Suppressor macrophage treated with lipopolysaccharide for 4 hours (primary cell): Measurements from ENCODE around the gene NNT.
"Not testable (repeated sequence)": the region's sequence is repeated elsewhere in the genome, so short reads cannot be mapped to it uniquely, and the experiment has no call there.

Experiments used
- DNase-seq: peaks from one replicate; pipeline ENCODE4 v3.0.0-alpha.2; 2020

The NNT gene

GRCh38 chr5:43602461-43603343 lies at the start of gene NNT:
TSS of gene NNT (plus strand) at chr5:43603180. CDS start at chr5:43609196, 6,016 bp downstream.
- peak; percentile 74 for DNase-seq

DNA sequence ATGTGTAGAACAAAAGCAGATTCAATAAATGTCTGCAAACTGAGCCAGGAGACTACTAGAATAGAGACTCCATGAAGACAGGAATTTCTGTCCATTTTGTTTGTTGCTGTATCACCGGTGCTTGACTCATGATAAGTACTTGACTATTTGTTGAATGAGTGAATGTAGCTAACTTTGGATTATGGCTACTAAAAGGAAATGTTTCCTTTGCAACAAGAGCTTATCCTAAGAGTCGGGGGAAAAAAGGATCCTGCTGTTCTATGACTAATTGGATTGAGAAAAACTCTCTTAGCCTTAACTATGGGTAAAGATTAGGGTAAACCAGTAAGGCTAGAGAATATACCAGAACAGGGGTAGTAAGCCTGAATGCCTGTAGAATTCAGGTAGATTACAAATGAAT lies 49.6 kb upstream of the NNT start:
- DNase-seq, result no peak

DNA sequence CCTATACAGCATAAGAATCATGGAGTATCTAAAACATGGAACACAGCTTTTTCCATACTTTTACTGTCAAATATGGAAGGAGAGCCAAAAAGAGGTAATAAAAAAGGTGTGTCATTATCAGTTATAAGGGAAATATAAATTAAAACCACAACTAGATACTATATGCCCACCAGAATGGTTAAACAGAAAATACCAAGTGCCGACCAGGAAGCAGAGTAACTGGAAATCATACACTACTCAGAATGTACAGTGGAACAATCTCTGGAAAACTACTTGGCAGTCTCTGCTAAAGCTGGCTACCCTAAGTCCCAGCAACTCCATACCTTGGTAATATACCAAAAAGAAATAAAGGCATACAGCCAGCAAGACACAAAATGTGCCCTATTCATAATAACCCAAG lies 48.5 kb upstream of the NNT start:
- no peak for DNase-seq

DNA sequence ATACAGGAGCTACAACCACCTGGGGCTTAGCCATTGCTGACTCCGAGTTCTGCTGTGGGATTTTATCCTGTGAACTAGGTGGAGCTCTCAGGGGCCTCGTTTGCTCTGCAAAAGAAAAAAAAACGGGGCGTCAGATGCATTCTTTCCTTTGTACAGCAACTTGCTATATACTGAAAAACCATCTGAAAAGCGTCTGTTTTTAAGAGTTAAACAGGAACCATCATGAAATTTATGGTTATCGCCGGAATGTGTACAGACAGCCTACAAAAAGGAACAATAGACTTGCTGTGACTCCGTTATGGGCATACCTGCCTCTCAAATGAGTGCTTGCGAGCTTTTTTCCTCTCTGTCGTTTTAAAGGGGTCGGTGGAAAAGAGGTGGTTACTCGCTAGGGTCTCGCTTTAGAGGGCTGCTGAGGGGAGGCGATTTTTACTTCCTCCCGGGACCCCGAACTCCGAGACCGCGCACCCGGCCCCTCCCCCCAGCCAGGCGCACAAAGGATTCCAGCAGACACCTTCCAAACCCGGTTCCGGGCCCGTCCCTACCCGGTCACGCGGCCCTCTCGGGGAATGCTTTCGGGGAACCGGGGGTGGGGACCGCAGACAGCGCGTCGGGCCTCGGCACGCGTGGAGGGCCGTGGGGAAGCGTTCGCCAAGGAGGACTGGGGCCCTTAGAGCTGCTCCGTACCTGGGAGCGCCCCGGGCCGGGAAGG lies 46.9 kb upstream of the NNT start:
- peak; percentile 59 for DNase-seq

GRCh38 chr5:43556607-43556856 lies 46.4 kb upstream of the NNT start:
- not testable (repeated sequence) for DNase-seq

DNA sequence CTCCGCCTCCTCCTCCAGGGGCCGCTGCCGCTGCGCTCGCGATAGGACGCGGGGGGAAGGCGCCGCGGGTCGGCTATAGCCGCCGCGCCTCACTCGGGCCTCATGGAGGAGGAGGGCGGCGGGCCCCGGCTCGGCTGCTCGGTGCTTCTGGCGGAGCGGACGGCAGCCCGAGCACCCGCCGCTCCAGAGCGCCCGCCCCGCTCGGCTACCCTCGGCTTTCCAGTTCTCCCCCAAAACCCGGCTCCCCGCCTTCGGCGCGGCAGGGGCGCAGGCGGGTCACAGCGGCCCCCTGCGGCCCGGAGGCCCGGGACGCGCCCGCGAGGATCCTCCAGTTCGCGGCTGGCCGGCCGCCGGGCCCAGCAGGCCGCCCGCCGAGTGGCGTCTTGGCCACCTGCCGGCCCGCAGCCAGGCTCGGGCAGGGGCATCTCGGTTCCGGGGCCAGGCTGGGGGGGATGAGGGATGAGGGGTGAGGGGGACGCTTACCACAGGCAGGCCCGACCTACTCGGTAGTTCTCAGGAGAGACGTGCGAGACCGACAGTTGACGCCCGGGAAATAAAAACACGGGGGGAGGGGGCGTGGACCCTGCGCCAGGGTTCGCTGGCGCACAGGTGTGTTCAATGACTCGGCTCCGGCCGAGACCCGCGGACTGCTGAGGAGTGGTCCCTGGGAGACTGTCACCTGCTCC lies 46.0 kb upstream of the NNT start, which contains the start of gene PAIP1:
Gene PAIP1, minus strand, starts transcription at position 221 of the 686 bp plus-strand sequence. CDS start 231 bp downstream, outside the sequence.
- DNase-seq, result peak; percentile 88

DNA sequence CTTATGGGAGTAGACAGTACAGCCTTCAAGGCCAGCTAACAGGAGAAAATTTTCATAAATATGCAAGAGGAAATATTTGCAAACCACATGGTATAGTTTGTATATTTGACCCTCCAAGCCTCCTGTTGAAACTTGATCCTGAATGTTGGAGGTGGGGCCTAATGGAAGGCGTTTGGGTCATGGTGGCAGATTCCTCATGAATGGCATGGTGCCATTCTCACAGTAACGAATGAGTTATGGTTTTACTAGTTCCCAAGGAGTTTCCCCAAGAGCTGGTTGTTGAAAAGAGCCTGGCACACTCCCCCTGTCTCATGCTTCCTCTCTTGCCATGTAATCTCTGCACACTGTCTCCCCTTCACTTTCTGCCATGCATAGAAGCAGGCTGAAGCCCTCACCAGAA lies 42.9 kb upstream of the NNT start:
- no peak for DNase-seq

GRCh38 chr5:43561356-43561755 lies 41.6 kb upstream of the NNT start:
- DNase-seq, result no peak

DNA sequence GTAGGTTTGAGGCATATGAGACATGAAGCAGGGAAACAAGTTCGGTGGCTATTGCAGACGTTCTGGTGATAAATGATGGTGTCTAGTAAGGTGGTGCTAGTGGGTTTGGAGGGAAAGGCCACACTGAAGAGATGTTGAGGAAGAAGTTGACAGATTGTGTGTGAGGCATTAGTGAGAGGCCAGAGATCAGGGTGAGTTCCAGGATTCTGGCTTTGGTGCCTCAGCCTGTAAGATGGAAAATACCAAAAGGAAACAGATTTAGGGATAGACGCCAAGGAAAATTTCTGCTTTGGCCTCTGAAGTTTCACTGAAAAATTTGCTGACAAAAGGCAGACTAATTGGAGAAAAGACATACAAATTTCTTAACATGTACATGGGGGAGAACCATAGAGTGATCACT lies 39.7 kb upstream of the NNT start:
- DNase-seq, result no peak

DNA sequence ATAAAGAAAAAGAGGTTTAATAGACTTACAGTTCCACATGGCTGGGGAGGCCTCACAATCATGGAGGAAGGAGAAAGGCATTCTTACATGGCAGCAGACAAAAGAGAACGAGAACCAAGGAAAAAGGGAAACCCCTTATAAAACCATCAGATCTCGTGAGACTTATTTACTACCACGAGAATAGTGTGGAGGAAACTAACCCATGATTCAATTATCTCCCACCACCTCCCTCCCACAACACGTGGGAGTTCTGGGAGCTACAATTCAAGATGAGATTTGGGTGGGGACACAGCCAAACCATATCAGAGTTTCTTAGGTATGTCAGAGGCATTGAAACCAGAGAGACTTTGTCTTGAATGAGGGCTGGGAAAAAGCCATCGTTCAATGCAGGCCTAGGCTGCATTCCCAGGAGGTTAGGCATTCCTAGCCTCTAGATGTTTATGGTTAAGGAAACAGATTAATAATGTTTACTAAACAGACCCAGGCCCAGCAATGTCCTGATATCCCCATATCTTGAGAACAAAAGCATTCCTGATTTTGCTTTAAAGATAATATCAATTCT lies 38.6 kb upstream of the NNT start:
- no peak for DNase-seq

DNA sequence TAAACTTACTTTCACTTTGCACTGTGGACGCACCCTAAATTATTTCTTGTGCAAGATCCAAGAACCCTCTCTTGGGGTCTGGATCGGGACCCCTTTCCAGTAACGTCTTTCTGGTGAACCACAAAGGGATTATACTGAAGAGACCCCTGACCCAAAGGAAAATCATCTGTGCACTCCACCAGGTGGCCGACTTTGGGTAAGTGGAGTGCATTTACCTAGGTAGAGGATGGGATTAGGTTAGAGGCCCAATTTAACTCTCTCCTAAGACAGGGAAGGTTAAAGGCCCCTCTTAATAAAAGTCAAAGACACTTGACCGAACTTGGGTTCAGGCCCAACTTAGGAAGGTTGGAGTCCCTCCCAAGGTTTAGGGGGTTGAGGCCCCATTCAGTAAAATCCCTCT lies 37.9 kb upstream of the NNT start:
- no peak for DNase-seq

GRCh38 chr5:43567967-43568366 lies 35.0 kb upstream of the NNT start:
- DNase-seq, result no peak

DNA sequence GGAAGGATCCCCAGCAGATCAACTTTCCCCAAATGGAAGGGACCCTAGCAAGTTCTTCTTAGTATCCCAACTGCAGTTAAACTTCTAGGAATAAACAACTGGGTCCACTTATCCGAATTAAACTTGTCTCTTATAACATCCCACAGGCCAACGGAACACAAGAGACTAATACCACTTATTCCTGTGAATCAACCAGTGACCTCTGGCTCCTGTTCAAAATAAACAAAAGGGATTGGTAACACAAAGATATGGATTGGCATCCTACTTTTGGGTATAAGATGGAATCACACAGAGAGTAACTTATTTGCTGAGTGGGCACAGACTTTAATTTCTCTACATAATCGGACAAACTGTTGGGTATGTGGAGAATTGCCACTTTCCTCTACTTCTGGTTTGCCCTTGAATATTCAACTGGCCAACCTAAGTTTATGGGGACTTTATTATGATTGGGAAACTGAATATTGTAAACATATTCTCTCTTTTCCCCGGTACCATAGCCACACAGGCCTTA lies 33.7 kb upstream of the NNT start:
- DNase-seq, result no peak

- DNase-seq, result no peak
These were observed 32.4 kb upstream of the NNT start for GRCh38 chr5:43570450-43571158.

DNA sequence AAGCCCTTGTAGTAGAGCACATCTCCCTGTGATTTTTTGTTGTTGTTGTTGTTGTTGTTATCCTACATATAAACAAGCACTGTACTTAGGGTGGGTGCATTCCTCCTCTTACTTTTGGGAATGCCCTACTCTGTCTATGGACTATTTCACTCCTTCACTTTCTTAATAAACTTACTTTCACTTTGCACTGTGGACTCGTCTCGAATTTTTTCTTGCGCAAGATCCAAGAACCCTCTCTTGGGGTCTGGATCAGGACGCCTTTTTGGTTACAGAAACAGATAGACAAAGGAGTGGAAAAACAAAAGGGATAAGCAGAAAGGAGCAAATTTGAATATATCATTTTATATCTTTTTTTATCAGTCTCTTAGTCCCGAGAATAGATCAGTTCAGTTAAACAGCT lies 31.7 kb upstream of the NNT start:
- no peak for DNase-seq

GRCh38 chr5:43572357-43572756 lies 30.6 kb upstream of the NNT start:
- DNase-seq, result no peak

GRCh38 chr5:43573058-43573457 lies 29.9 kb upstream of the NNT start:
- DNase-seq, result no peak

DNA sequence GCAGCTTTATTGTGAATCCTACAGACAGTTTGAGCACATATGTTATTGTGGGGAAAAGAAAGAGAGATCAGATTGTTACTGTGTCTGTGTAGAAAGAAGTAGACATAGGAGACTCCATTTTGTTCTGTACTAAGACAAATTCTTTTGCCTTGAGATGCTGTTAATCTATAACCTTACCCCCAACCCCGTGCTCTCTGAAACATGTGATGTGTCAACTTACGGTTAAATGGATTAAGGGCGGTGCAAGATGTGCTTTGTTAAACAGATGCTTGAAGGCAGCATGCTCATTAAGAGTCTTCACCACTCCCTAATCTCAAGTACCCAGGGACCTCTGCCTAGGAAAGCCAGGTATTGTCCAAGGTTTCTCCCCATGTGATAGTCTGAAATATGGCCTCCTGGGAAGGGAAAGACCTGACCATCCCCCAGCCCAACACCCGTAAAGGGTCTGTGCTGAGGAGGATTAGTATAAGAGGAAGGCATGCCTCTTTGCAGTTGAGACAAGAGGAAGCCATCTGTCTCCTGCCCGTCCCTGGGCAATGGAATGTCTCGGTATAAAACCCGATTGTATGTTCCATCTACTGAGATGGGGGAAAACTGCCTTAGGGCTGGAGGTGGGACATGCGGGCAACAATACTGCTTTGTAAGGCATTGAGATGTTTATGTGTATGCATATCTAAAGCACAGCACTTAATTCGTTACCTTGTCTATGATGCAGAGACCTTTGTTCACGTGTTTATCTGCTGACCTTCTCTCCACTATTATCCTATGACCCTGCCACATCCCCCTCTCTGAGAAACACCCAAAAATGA lies 22.4 kb upstream of the NNT start:
- DNase-seq, result not testable (repeated sequence)

DNA sequence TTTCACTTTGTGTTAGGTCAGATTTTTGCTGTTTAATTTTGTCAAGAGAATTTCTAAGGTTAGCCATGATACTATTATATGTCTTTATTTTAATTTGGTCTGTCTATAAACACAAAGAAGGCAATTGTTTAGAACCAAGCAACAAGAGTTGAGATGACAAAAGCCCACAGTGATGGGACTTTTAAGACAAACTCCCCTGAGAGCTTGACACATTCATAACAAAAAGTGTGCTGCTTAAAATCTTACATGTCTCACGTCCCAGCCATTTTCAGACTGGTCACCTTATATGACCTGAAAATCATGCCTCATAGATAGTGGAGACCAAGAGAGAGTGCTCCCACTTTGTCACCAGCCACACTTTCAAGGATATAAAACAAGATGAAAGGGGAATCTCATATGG lies 21.6 kb upstream of the NNT start:
- DNase-seq, result no peak

DNA sequence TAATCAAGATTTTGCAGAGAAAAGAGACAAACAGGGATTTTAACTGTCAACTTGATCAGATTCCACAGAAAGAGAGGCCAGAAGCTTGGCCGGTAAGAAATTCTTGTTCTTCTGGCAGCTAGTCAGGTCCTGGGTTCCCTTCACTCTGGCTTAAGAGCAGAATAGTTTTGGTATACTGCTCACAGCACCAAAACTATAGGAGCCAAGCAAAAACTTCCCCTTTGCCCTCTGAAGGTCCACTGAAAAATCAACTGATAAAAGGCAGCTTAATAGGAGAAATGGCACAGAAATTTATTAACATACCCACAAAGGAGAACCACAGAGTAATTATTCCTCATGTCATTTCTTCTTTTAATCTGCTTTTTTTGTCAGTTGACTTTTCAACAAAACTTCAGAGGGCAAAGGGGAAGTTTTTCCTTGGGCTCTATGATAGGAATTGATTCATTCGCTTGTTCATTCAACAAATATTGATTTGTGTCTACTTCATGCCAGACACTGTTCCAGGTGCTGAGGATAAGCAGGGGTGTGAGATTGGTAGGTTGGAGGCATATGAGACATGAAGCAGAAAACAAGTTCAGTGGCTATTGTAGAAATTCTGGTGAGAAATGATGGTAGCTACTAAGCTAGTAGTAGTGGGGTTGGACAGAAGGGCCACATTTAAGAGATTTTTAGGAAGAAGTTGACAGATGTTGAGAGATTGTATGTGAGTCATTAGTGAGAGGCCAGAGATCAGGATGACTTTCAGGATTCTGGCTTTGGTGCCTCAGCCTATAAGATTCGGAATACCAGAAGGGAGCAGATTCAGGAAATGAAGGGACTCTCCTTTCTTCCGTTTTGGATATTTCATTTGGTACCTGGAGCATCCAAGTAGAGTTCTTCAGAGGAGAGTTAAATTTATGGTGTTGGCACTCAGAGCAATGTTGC lies 20.6 kb upstream of the NNT start:
- no peak for DNase-seq

DNA sequence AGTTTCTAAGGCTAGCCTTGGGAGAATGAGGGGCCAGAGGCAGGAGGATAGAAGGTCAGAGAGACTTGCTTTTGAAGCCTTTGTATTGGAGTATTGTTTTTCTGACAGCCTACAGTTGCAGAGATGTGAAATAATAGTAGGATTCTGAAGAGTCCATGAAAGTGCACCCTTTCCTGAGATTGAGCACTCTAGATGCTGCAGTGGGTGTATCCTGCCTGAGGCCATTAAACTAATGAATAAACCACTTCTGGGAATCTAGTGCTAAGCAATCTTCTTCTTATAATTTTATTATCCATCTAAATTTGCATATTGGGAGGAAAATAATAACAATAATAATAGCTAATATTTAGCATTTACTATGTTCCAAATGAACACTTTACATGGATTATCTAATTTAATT lies 19.3 kb upstream of the NNT start:
- DNase-seq, result no peak
